SK-N-SH treated with all-trans-retinoic acid at 6 μM for 48 hours (cell line): ENCODE results near the gene PIM3.

Experiments
- ARNTL ChIP-seq: fragments of 450-650 bp; formaldehyde crosslinking; IDR thresholded peaks from 2 replicates; pipeline ENCODE4 v1.5.0; 2020; ENCODE audit warnings: low read depth, mild to moderate bottlenecking, moderate library complexity, borderline replicate concordance
- BACH2 ChIP-seq: fragments of 250-450 bp; sonication (Bioruptor Pico); IDR thresholded peaks from 2 replicates; pipeline ENCODE4 v1.9.0; 2021; ENCODE audit warnings: mild to moderate bottlenecking, borderline replicate concordance
- CREB5 ChIP-seq: fragments of 250-450 bp; sonication (Bioruptor Pico); IDR thresholded peaks from 2 replicates; pipeline ENCODE4 v1.5.1; 2020; ENCODE audit warnings: low read depth, mild to moderate bottlenecking, moderate library complexity
- CSDC2 ChIP-seq: fragments of 250-450 bp; sonication (Bioruptor Pico); IDR thresholded peaks from 2 replicates; pipeline ENCODE4 v1.5.0; 2020; ENCODE audit warnings: mild to moderate bottlenecking, moderate library complexity
- CSRNP3 ChIP-seq: fragments of 250-450 bp; sonication (Bioruptor Pico); IDR thresholded peaks from 2 replicates; pipeline ENCODE4 v1.5.1; 2021; ENCODE audit warnings: mild to moderate bottlenecking, moderate library complexity
- ESRRG ChIP-seq: fragments of 250-450 bp; sonication (Bioruptor Pico); IDR thresholded peaks from 2 replicates; pipeline ENCODE4 v1.6.1; 2021; ENCODE audit warnings: mild to moderate bottlenecking
- GLIS3 ChIP-seq: fragments of 250-450 bp; sonication (Bioruptor Pico); IDR thresholded peaks from 2 replicates; pipeline ENCODE4 v1.5.0; 2020; ENCODE audit warnings: mild to moderate bottlenecking, moderate library complexity
- OSR1 ChIP-seq: fragments of 250-450 bp; sonication (Bioruptor Pico); IDR thresholded peaks from 2 replicates; pipeline ENCODE4 v1.8.0; 2022; ENCODE audit warnings: moderate library complexity, mild to moderate bottlenecking, inconsistent platforms
- RARB ChIP-seq: fragments of 250-450 bp; sonication (Bioruptor Pico); IDR thresholded peaks from 2 replicates; pipeline ENCODE4 v1.8.0; 2021; ENCODE audit warnings: mild to moderate bottlenecking, moderate library complexity
- TSHZ2 ChIP-seq: fragments of 250-450 bp; sonication (Bioruptor Pico); IDR thresholded peaks from 2 replicates; pipeline ENCODE4 v1.5.0; 2020; ENCODE audit warnings: mild to moderate bottlenecking, moderate library complexity
- ZFP3 ChIP-seq: fragments of 250-450 bp; sonication (Bioruptor Pico); IDR thresholded peaks from 2 replicates; pipeline ENCODE4 v1.5.0; 2020; ENCODE audit warnings: mild to moderate bottlenecking, moderate library complexity

- TF ChIP-seq TSHZ2 (CRISPR knock-in tag) (no peak), RARB (CRISPR knock-in tag) (no peak), ZFP3 (no peak), BACH2 (no peak), CSRNP3 (CRISPR knock-in tag) (no peak), GLIS3 (CRISPR knock-in tag) (no peak), ARNTL (CRISPR knock-in tag) (no peak), CREB5 (no peak), OSR1 (no peak), ESRRG (CRISPR knock-in tag) (no peak), CSDC2 (no peak)
Measured at GRCh38 chr22:49920859-49921258, 39.7 kb upstream of the PIM3 start.
